Spleen (tissue), 11 donors: ENCODE data around the gene TIE1. TPM values are rescaled to one million over a fixed set of nuclear protein-coding genes. Genes with fewer than 3 reads are reported as not detected.
A peak's percentile ranks its signal among the peaks of the same experiment; 100 is the strongest.

ENCODE experiments used
- DNase-seq: peaks from one replicate; pipeline ENCODE4 v3.0.0-alpha.2; 2020
- H3K27ac ChIP-seq, 8 donors: fragments of 200-600 bp; sonication (generic) in 7 of 8; 1 replicate in 4 of 8; 2 replicates in 4 of 8; pipeline versions ENCODE4 v1.5.0 to v1.8.0; 2016 to 2021; ENCODE audit warnings: inconsistent platforms in 4 of 8, mild to moderate bottlenecking in 4 of 8, moderate library complexity in 1 of 8
- H3K27me3 ChIP-seq, 7 donors: fragments of 200-600 bp; sonication (generic) in 6 of 7; replicated peaks in 1 of 7; 1 replicate in 4 of 7; 2 replicates in 3 of 7; pipeline versions ENCODE4 v1.5.0 to v1.8.0; 2016 to 2021; ENCODE audit warnings: inconsistent platforms in 3 of 7, mild to moderate bottlenecking in 1 of 7
- H3K36me3 ChIP-seq, 6 donors: fragments of 200-600 bp; sonication (generic) in 5 of 6; 1 replicate in 4 of 6; 2 replicates in 2 of 6; pipeline versions ENCODE4 v1.5.0 to v1.8.0; 2016 to 2021; ENCODE audit warnings: inconsistent platforms in 2 of 6
- H3K4me1 ChIP-seq, 6 donors: fragments of 200-600 bp; sonication (generic) in 5 of 6; 1 replicate in 3 of 6; 2 replicates in 3 of 6; pipeline versions ENCODE4 v1.5.0 to v1.8.0; 2016 to 2021; ENCODE audit warnings: inconsistent platforms in 3 of 6
- H3K4me3 ChIP-seq, 8 donors: fragments of 200-600 bp; sonication (generic) in 7 of 8; 1 replicate in 4 of 8; 2 replicates in 4 of 8; pipeline versions ENCODE4 v1.5.0 to v1.8.0; 2016 to 2021; ENCODE audit warnings: inconsistent platforms in 4 of 8, mild to moderate bottlenecking in 4 of 8, moderate library complexity in 2 of 8
- H3K9me3 ChIP-seq, 8 donors: fragments of 200-600 bp; sonication (generic) in 7 of 8; 1 replicate in 4 of 8; 2 replicates in 4 of 8; pipeline versions ENCODE4 v1.5.0 to v1.8.0; 2016 to 2021; ENCODE audit warnings: inconsistent platforms in 4 of 8
- CTCF ChIP-seq, 11 experiments: fragments of 200-600 bp in 7 of 11; fragments of 450-650 bp in 4 of 11; sonication (generic) in 4 of 11; IDR thresholded peaks in 8 of 11; conservative IDR thresholded peaks in 3 of 11; 1 replicate in 7 of 11; 2 replicates in 4 of 11; pipeline versions ENCODE4 v1.4.0 to v1.8.0; 2016 to 2021; ENCODE audit warnings: antibody characterized with exemption in 11 of 11, inconsistent platforms in 4 of 11, mild to moderate bottlenecking in 1 of 11
- POLR2A ChIP-seq, 3 donors: fragments of 450-650 bp; IDR thresholded peaks; one replicate each; pipeline ENCODE4 v1.5.1; 2017; ENCODE audit warnings: antibody characterized with exemption in 3 of 3, mild to moderate bottlenecking in 1 of 3
- POLR2AphosphoS5 ChIP-seq, 3 donors: sonication (generic); formaldehyde crosslinking; IDR thresholded peaks; one replicate each; pipeline ENCODE4 v1.5.1; 2017; ENCODE audit warnings: antibody characterized with exemption in 3 of 3
- WGBS, 5 donors: extraction: QIAGEN DNeasy Blood & Tissue Kit in 3 of 5; methylation state at CpG; one replicate each; pipeline versions ENCODE4 v1.1.5 to v1.1.7; 2013 to 2018; 5-methylcytosine and 5-hydroxymethylcytosine counted together
- intact Hi-C: fragments of 100-400 bp; cut with DNase I; formaldehyde crosslinking; loops from one replicate; pipeline ENCODE4 v1.15.0; 2023; ENCODE audit warnings: low total_unique reads
- polyA plus RNA-seq, 3 donors: library from polyadenylated mRNA; stranded (reverse); fragments of 200-250 nt; gene quantifications; one replicate each; pipeline ENCODE4 v1.2.1, GENCODE V29; 2013
- total RNA-seq, 7 donors: library from RNA; depleted of rRNA in 3 of 7; stranded (reverse); fragments of >200 nt in 3 of 7; fragmentation: NEBNext Ultra II Directional in 4 of 7; extraction: Animal tissue kit (Norgen Biotek cat#: 25700) in 4 of 7; gene quantifications; one replicate each; pipeline versions ENCODE4 v1.1.0 to v1.2.1, GENCODE V29; 2016 to 2021
- donor health status: healthy with polysubstance abuse.
- donor health status: DM: no; HTN: no; CAD: no; lungs with moderate emphysema.
- donor health status: DM: no; HTN: no; CAD: no.
- donor health status: Bipolar disorder and iron deficiency.
- donor health status: healthy.
- donor health status: DM: no; HTN: no; CAD: no.
- donor health status: DM: yes; HTN: yes; CAD: no.

TIE1 gene
- total and polyA plus RNA-seq, 10 donors: 4.9 to 81.8 (median 55.7) TPM

DNA sequence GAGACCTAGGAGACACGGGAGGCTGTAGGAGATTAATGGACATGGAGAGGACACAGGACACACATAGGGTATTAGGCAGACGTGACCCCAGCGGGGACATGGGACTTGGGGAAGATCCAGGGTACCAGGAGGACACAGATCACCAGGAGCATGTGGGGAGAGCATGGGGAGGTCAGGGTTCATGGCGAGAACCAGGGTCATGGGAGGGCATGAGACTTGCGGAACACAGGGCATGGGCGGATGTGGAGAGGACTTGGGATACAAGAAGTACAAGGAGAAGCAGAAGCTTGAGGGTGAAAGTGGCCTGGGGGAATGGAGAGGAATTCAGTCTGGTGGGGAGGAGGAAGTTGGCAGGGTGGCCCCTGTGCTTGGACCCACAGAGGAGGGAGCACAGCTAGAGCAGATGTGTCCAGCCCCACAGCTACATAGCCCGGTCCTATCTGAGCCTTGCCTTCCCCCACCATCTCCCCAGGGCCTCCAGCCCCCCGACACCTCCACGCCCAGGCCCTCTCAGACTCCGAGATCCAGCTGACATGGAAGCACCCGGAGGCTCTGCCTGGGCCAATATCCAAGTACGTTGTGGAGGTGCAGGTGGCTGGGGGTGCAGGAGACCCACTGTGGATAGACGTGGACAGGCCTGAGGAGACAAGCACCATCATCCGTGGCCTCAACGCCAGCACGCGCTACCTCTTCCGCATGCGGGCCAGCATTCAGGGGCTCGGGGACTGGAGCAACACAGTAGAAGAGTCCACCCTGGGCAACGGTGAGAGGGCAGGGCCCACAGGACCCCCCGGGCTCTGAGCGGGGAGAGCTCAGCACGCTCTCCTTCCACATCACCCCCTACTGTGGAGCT, 12.1 kb downstream of the TIE1 start:
- Histone ChIP-seq H3K27me3 (no peaks in the 10 kb centered on the region), H3K9me3 (no peaks in the 10 kb centered on the region), H3K36me3 (peaks cover 0 to 49% (median 0%) of the 10 kb centered on the region in 6 donors), H3K4me1 (peaks cover 0 to 32% (median 9%) of the 10 kb centered on the region in 6 donors), H3K4me3 (no peak overlapping the region), H3K27ac (no peak overlapping the region)
- TF ChIP-seq POLR2AphosphoS5 (IDR thresholded peaks at IDR 0.05) (no peak), POLR2A (IDR thresholded peaks at IDR 0.05) (no peak), CTCF (IDR thresholded peaks at IDR 0.05 in 8 of 11, conservative IDR thresholded peaks at IDR 0.05 in 3 of 11) (no peak)
- peak; percentile 54 for DNase-seq
- intact Hi-C loops: no loop called here
- WGBS, 5 donors: 87 to 93% (median 91%) methylated on average over 21 to 24 of the region's 24 CpGs

DNA sequence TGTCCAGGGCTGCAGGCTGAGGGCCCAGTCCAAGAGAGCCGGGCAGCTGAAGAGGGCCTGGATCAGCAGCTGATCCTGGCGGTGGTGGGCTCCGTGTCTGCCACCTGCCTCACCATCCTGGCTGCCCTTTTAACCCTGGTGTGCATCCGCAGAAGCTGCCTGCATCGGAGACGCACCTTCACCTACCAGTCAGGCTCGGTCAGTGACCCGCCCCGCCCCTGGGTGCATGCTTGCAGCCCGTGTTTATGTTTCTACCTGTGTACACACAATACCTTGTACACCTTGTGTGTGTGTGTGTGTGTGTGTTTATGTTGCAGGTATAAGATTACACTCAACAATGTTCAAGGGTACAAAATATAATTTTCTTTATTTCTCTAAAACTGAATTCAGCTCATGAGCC, 13.0 kb downstream of the TIE1 start:
- H3K27ac ChIP-seq: no peak overlapping the region
- intact Hi-C loops: no loop called here
- TF ChIP-seq POLR2AphosphoS5 (IDR thresholded peaks at IDR 0.05) (no peak), POLR2A (IDR thresholded peaks at IDR 0.05) (no peak), CTCF (IDR thresholded peaks at IDR 0.05 in 8 of 11, conservative IDR thresholded peaks at IDR 0.05 in 3 of 11) (no peak)
- H3K9me3 ChIP-seq: no peaks in the 10 kb centered on the region
- 94 to 97% (median 95%) methylated on average over 10 of the region's 10 CpGs for WGBS, 5 donors
- H3K4me1 ChIP-seq: peaks cover 0 to 32% (median 9%) of the 10 kb centered on the region in 6 donors
- DNase-seq: peak; percentile 68
- no peaks in the 10 kb centered on the region for H3K27me3 ChIP-seq
- H3K4me3 ChIP-seq: no peak overlapping the region
- H3K36me3 ChIP-seq: peaks cover 0 to 54% (median 0%) of the 10 kb centered on the region in 6 donors

DNA sequence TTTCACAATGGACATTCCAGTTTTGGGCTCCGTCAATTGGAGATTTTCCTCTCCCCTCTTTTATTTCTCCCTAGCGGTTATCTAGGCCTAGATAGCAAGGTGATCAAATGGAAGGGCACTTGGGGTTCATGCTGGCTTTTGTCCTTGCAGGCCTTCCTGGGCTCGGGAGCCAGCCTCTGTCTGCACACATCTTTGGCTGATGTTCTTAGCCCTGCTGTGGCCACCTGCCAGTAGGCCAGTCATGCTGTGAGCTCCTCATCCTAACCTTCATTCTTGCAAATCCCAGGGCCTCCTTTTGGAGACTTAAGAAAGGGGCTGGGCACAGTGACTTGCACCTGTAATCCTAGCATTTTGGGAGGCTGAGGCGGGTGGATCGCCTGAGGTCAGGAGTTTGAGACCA, 13.5 kb downstream of the TIE1 start:
- no peaks in the 10 kb centered on the region for H3K9me3 ChIP-seq
- DNase-seq: peak; percentile 29

More for the DNA sequence above, 13.5 kb downstream of the TIE1 start:
- Histone ChIP-seq H3K4me3 (no peak overlapping the region), H3K4me1 (peaks cover 0 to 31% (median 9%) of the 10 kb centered on the region in 6 donors), H3K27ac (no peak overlapping the region), H3K27me3 (no peaks in the 10 kb centered on the region), H3K36me3 (peaks cover 0 to 58% (median 0%) of the 10 kb centered on the region in 6 donors)
- TF ChIP-seq CTCF (IDR thresholded peaks at IDR 0.05 in 8 of 11, conservative IDR thresholded peaks at IDR 0.05 in 3 of 11): no peak
- no peak for TF ChIP-seq POLR2AphosphoS5 (IDR thresholded peaks at IDR 0.05)
- no peak for TF ChIP-seq POLR2A (IDR thresholded peaks at IDR 0.05)
- intact Hi-C loops: no loop called here
- WGBS, 5 donors: 92 to 97% (median 95%) methylated on average over 5 of the region's 5 CpGs
